H54 (cell line): ENCODE measurements around the gene LDHAL6A.
"Not testable (repeated sequence)": the region's sequence is repeated elsewhere in the genome, so short reads cannot be mapped to it uniquely, and the experiment has no call there.

Experiments used
- DNase-seq: peaks from one replicate; pipeline ENCODE4 v3.0.0; 2011; ENCODE audit warnings: low spot score, mixed read lengths; ENCODE audit not compliant: insufficient read length
- FAIRE-seq: peaks from 3 replicates; lab custom pipeline; 2011; peaks lifted over from hg19 to GRCh38; lab: Jason Lieb, UNC
- POLR2A ChIP-seq: IDR thresholded peaks from 2 replicates; pipeline ENCODE4 v1.6.1; 2011; ENCODE audit warnings: low read depth, mild to moderate bottlenecking, low read length

Gene LDHAL6A

DNA sequence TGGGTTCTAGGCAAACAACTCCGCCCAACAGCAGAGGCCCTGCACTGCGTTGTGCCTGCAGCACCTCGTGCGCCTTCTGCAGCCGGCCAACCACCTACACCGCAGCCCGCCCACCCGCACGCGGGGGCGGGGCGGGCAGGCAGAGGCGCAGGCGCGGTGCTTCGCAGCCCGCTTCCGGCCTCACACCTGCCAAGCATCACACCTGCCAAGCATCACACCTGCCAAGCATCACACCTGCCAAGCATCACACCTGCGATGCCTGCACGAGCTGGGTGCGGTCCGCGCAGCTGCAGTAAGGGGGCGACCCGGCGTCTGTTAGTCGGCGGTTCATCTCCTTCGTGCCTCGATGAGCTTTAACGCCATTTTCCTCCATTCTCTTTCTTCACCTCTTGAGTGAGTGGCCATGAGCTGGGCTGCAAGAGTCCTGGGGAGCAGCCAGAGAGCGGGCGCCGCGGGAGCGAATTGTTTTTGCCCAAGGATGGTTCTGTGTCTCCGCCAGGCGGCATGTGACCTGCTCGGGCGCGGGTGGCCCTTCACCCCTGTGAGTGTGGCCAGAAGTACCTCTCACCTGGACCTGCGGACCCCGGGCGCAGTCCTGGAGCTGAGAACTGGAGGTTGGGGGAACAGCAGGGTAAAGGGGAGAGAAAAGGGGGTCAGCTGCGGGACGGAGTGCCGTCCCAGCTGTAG, at the start of gene LDHAL6A:
TSS of gene LDHAL6A (plus strand) at position 171 of the 687 bp plus-strand sequence. CDS start 825 bp downstream, outside the sequence.
- no peak for DNase-seq
- no peak for FAIRE-seq
- no peak for TF ChIP-seq POLR2A

- FAIRE-seq, result peak; percentile 20
- DNase-seq, result not testable (repeated sequence)
These were observed 48.3 kb upstream of the LDHAL6A start for GRCh38 chr11:18407400-18407799.

DNA sequence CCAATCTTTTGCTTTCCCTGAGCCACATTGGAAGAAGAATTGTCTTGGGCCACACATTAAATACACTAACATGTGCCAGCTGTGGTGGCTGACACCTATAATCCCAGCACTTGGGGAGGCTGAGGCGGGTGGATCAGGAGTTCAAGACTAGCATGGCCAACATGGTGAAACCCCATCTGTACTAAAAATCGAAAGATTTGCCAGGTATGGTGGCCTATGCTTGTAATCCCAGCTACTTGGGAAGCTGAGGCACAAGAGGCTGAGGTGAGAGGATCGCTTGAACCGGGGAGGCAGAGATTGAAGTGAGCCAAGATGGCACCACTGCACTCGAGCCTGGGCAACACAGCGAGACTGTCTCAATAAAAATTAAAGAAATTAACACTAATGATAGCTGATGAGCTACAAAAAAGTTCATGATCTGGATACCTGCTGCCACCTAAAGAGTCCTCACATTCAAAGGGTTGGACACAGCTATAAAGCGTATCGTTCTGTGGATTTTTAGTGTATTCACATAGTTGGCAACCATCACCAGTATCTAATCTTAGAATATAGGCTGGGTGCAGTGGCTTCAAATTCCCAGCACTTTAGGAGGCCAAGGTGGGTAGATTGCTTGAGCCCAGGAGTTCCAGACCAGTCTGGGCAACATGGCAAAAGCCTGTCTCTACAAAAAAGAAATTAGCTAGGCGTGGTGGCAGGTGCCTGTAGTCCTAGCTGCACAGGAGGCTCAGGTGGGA, 46.9 kb upstream of the LDHAL6A start:
- FAIRE-seq (no peak), DNase-seq (no peak)
- no peak for TF ChIP-seq POLR2A

GRCh38 chr11:18416459-18416858, 39.2 kb upstream of the LDHAL6A start:
- no peak for TF ChIP-seq POLR2A
- DNase-seq (no peak), FAIRE-seq (no peak)

GRCh38 chr11:18419040-18419439, 36.6 kb upstream of the LDHAL6A start:
- no peak for TF ChIP-seq POLR2A
- FAIRE-seq (no peak), DNase-seq (no peak)

GRCh38 chr11:18420067-18420466, 35.6 kb upstream of the LDHAL6A start:
- TF ChIP-seq POLR2A, result no peak
- FAIRE-seq (no peak), DNase-seq (no peak)

GRCh38 chr11:18427240-18427639, 28.4 kb upstream of the LDHAL6A start:
- FAIRE-seq (no peak), DNase-seq (no peak)
- TF ChIP-seq POLR2A, result no peak

DNA sequence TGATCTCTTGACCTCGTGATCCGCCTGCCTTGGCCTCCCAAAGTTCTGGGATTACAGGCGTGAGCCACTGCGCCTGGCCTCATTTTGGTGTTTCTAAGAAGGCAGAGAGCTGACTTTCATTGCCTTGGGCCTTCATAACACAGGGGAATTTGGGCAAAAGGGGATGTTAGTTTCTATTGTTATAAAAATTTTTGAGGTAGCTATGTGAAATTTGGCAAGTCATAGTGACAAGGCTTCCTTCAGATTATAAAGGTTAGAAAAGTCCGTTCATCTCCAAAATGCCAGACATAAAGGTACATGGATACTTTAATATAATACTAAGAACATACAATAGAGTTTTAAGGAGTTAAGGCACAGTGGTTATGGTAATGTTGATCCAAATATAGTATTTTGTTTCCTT, 26.3 kb upstream of the LDHAL6A start:
- FAIRE-seq, result no peak
- TF ChIP-seq POLR2A, result no peak
- DNase-seq, result no peak

- TF ChIP-seq POLR2A, result no peak
- DNase-seq, result no peak
- no peak for FAIRE-seq
These were observed 17.0 kb upstream of the LDHAL6A start for GRCh38 chr11:18438691-18439090.

GRCh38 chr11:18449251-18449650, 6.4 kb upstream of the LDHAL6A start:
- no peak for DNase-seq
- TF ChIP-seq POLR2A, result no peak
- FAIRE-seq, result no peak

- DNase-seq, result peak; percentile 70
- FAIRE-seq, result peak; percentile 20
- TF ChIP-seq POLR2A, result no peak
These were observed 2.7 kb upstream of the LDHAL6A start for GRCh38 chr11:18452927-18453326.

DNA sequence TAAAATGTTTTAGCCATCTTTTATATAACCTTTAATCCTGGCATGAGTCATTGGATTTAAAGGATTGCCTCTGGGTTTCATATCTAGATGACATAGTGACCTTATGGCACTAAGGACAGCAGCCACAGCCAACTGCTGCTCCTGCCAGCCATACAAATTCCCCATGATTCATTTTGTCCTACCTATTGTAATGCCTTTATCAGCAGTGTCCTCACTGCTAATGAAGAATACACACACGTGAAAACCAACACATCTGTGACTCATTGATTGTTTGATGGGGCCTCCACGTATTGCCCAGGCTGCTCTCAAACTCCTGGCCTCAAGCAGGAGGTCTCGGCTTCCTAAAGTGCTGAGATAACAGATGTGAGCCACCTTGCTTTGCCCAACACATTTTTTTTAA, 1.8 kb downstream of the LDHAL6A start:
- no peak for FAIRE-seq
- no peak for TF ChIP-seq POLR2A
- peak; percentile 4 for DNase-seq

DNA sequence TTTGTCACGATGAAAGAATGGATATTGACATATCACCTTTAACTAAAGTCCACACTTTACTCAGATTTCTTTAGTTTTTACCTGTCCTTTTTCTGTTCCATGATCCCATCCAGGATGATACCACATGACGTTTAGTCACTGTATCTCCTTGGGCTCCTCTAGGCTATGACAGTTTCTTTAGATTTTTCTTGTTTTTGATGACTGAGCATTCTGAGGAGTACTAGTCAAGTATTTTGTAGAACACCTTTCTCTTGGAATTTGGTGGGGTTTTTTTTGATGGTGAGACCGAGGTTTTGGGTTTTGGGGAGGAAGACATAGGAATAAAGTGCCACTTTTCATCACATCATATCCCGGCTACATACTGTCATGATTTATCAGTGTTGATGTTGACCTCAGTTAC, 4.0 kb downstream of the LDHAL6A start:
- DNase-seq, result no peak
- TF ChIP-seq POLR2A, result no peak

DNA sequence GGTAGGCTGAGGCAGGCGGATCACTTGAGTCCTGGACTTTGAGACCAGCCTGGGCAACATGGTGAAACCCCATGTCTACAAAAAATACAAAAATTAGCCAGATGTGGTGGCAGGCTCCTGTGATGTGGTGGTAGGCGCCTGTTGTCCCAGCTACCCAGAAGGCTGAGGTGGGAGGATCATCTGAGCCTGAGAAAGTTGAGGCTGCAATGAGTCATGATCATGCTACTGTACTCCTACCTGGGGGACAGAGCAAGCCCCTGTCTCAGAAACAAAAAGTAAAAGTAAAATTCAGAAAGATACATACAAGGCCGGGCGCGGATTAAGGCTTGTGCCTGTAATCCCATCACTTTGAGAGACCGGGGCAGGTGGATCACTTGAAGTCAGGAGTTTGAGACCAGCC, 6.3 kb downstream of the LDHAL6A start:
- TF ChIP-seq POLR2A, result no peak
- no peak for DNase-seq
- no peak for FAIRE-seq

More for the DNA sequence above, 4.0 kb downstream of the LDHAL6A start:
- no peak for FAIRE-seq

DNA sequence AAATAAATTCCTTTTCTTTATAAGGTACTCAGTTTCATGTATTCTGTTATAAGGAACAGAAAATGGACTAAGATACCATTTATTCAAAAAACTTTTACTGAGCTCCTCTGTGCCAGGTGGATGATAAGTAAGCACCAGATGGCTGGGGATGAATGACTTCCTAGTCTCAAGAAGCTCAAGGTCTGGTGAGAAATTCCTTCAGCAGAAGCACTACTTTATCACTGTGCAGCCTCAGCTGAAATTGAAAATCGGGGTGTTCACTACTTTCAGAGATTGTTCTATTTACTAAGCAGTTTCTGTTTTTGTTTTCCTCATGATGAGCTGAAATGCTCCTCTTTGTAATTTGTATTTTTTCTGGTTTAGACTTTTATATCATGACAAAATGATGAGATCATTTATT, 7.8 kb downstream of the LDHAL6A start:
- no peak for TF ChIP-seq POLR2A
- DNase-seq (no peak), FAIRE-seq (no peak)
